Brain microvascular endothelial cell (primary cell): ENCODE results near the gene MYL4.

Experiments
- DNase-seq: peaks from one replicate; pipeline ENCODE4 v3.0.0-alpha.2; 2020
- H3K27ac ChIP-seq: fragments of 250-450 bp; sonication (Bioruptor Pico); 2 replicates; pipeline ENCODE4 v1.5.1; 2020; ENCODE audit warnings: mild to moderate bottlenecking, moderate library complexity
- H3K27me3 ChIP-seq: fragments of 250-450 bp; sonication (Bioruptor Pico); replicated peaks from 2 replicates; pipeline ENCODE4 v1.5.1; 2020; ENCODE audit warnings: mild to moderate bottlenecking
- H3K36me3 ChIP-seq: fragments of 250-450 bp; sonication (Bioruptor Pico); replicated peaks from 2 replicates; pipeline ENCODE4 v1.5.1; 2020; ENCODE audit warnings: mild to moderate bottlenecking
- H3K4me3 ChIP-seq: 2 replicates; pipeline ENCODE4 v1.5.1; 2011; ENCODE audit warnings: low read depth, mild to moderate bottlenecking, control low read depth, low read length, moderate library complexity
- CTCF ChIP-seq: IDR thresholded peaks from 2 replicates; pipeline ENCODE4 v1.5.1; 2011; ENCODE audit warnings: low read depth, mild to moderate bottlenecking, moderate library complexity, low read length, control low read depth, inconsistent platforms; ENCODE audit errors: missing control alignments
- in situ Hi-C: cut with HindIII; loops from 2 replicates; pipeline ENCODE4 v1.10.0; 2017; ENCODE audit warnings: low sequenced_read_pairs, low pct_ligation_motif_present

MYL4 gene

DNA sequence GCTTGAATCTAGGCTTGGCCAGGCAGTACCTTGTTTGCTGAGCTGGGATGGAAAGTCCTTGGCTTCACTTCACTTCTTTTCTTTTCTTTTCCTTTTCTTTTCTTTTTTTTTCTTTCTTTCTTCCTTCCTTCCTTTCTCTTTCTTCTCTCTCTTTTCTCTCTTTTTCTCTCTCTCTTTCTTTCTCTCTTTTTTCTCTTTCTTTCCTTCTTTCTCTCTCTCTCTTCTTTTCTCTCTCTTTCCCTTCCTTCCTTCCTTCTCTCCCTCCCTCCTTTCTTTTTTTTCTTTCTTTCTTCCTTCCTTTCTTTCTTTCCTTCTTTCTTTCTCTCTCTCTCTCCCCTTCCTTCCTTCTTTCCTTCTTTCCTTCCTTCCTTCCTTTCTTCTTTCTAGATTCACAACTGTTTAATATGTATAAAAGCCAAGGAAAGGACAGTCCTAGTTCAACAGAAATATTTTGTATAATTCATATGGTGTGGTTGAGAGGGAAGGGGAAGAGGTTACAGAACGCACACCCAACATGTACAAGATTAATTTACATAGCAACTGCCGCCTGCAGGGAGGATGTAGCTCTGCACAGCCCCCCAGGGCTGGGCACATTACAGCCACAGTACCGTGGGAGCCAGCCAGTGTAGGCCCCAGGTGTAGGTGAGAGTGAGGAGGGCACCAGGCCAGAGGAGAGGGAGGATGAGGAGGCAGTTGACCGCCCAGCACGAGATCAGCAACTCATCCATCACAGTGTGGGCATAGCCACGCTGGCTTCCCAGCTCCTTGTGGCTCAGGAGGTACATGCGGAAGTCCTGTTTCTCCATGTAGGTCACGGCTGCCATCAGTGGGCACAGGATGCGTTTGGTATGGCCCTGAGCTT, 34.8 kb downstream of the MYL4 start:
- TF ChIP-seq CTCF = no peak
- in situ Hi-C loops = no loop called here
- H3K4me3 ChIP-seq = no peak overlapping the region
- H3K36me3 ChIP-seq = no peaks in the 10 kb centered on the region
- no peak for DNase-seq
- H3K27me3 ChIP-seq = no peaks in the 10 kb centered on the region
- no peak overlapping the region for H3K27ac ChIP-seq

DNA sequence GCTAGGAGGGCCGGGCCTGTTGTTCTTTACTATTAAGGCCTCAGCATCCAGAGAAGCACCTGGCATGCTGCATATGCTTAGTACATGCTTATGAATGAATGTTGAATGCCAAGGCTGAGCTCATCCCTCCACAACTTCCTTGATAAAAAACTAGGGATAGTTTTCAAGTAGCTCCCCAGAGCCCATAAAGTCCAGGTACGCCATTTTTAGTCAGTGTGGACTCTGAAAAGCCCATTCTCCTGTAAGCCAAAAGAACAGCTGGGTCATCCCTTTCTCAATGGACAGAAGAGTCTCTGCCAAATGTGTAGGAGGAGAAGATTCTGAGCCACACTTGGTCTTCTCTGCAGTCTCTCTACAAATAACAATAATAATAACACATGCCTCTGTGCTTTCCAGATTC, 35.5 kb downstream of the MYL4 start:
- in situ Hi-C loops = no loop called here
- no peak overlapping the region for H3K4me3 ChIP-seq

GRCh38 chr17:47246120-47246519, 37.0 kb downstream of the MYL4 start:
- DNase-seq = no peak
- in situ Hi-C loops = no loop called here
- Histone ChIP-seq H3K4me3 (no peak overlapping the region), H3K27me3 (no peaks in the 10 kb centered on the region), H3K36me3 (no peaks in the 10 kb centered on the region), H3K27ac (no peak overlapping the region)
- TF ChIP-seq CTCF = no peak

More for the DNA sequence above, 35.5 kb downstream of the MYL4 start:
- TF ChIP-seq CTCF = no peak
- H3K36me3 ChIP-seq = no peaks in the 10 kb centered on the region
- no peak for DNase-seq
- no peak overlapping the region for H3K27ac ChIP-seq
- no peaks in the 10 kb centered on the region for H3K27me3 ChIP-seq

GRCh38 chr17:47250855-47251254, 41.7 kb downstream of the MYL4 start:
- H3K4me3 ChIP-seq = no peak overlapping the region
- no peak for TF ChIP-seq CTCF
- no peaks in the 10 kb centered on the region for H3K36me3 ChIP-seq
- in situ Hi-C loops = no loop called here
- H3K27ac ChIP-seq = no peak overlapping the region
- DNase-seq = no peak
- no peaks in the 10 kb centered on the region for H3K27me3 ChIP-seq

GRCh38 chr17:47251421-47251940, 42.3 kb downstream of the MYL4 start:
- no peak for TF ChIP-seq CTCF
- no peak overlapping the region for H3K27ac ChIP-seq
- no peaks in the 10 kb centered on the region for H3K36me3 ChIP-seq
- no peaks in the 10 kb centered on the region for H3K27me3 ChIP-seq
- DNase-seq = no peak
- in situ Hi-C loops = no loop called here
- H3K4me3 ChIP-seq = no peak overlapping the region
